ENCODE measurements around the gene KIAA1755.

KIAA1755 gene

GRCh38 chr20:38201356-38201755 lies 59.2 kb downstream of the KIAA1755 start:
- DNase-seq = no peak

GRCh38 chr20:38200646-38201045 lies 59.9 kb downstream of the KIAA1755 start:
- DNase-seq = no peak

- DNase-seq = no peak
Observed at GRCh38 chr20:38199501-38200390, 60.8 kb downstream of the KIAA1755 start.

- no peak for DNase-seq
Observed at GRCh38 chr20:38198238-38198861, 62.2 kb downstream of the KIAA1755 start.

- no peak for DNase-seq
Observed at GRCh38 chr20:38197619-38198018, 62.9 kb downstream of the KIAA1755 start.

- DNase-seq = no peak
Observed at GRCh38 chr20:38197217-38197616, 63.3 kb downstream of the KIAA1755 start.

- no peak for DNase-seq
Observed at GRCh38 chr20:38196592-38196991, 63.9 kb downstream of the KIAA1755 start.

GRCh38 chr20:38196076-38196475 lies 64.5 kb downstream of the KIAA1755 start:
- DNase-seq = no peak

GRCh38 chr20:38195521-38195920 lies 65.0 kb downstream of the KIAA1755 start:
- DNase-seq = no peak

- no peak for DNase-seq
Observed at GRCh38 chr20:38194971-38195504, 65.5 kb downstream of the KIAA1755 start.

GRCh38 chr20:38193586-38194105 lies 66.9 kb downstream of the KIAA1755 start:
- DNase-seq = no peak

GRCh38 chr20:38192323-38192885 lies 68.1 kb downstream of the KIAA1755 start:
- DNase-seq = no peak

GRCh38 chr20:38191654-38192053 lies 68.9 kb downstream of the KIAA1755 start:
- DNase-seq = no peak

- DNase-seq = no peak
Observed at GRCh38 chr20:38190936-38191371, 69.6 kb downstream of the KIAA1755 start.

- no peak for DNase-seq
Observed at GRCh38 chr20:38190166-38190565, 70.4 kb downstream of the KIAA1755 start.

GRCh38 chr20:38187517-38187916 lies 73.0 kb downstream of the KIAA1755 start:
- DNase-seq = no peak

- no peak for DNase-seq
Observed at GRCh38 chr20:38186788-38187221, 73.7 kb downstream of the KIAA1755 start.

- DNase-seq = no peak
Observed at GRCh38 chr20:38184101-38184500, 76.4 kb downstream of the KIAA1755 start.

GRCh38 chr20:38181971-38182370 lies 78.6 kb downstream of the KIAA1755 start:
- DNase-seq = no peak

- no peak for DNase-seq
Observed at GRCh38 chr20:38181207-38181801, 79.2 kb downstream of the KIAA1755 start.

GRCh38 chr20:38180781-38181180 lies 79.8 kb downstream of the KIAA1755 start:
- DNase-seq = no peak

- DNase-seq = no peak
Observed at GRCh38 chr20:38179846-38180245, 80.7 kb downstream of the KIAA1755 start.

- no peak for DNase-seq
Observed at GRCh38 chr20:38178581-38178980, 82.0 kb downstream of the KIAA1755 start.
